ENCODE measurements around the gene ACAD10.

The ACAD10 gene

DNA sequence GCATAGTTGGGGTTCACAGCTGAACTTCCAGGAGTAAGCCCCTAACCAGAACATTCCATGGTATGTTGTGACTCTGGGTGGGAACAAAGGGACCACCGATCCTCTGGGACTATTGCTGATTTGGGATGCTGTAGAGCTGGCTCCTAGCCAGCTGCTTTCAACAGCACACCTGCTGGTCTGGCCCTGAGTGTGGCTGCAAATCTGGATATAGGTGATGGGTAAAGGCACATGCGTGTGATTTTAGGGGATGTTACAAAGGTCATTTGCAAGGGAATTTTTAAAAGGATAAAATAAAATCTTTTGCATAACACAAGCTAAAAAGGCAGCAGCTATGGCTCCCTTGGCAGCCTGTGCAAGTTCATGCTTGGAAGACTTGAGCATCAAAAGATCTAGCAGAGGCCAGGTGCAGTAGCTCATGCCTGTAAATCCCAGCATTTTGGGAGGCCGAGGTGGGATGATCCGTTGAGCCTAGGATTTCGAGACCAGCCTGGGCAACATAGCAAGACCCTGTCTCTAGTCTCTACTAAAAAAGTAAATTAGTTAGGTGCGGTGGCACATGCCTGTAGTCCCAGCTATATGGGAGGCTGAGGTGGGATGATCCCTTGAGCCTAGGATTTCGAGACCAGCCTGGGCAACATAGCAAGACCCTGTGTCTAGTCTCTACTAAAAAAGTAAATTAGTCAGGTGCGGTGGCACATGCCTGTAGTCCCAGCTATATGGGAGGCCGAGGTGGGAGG is 82.5 kb downstream of the ACAD10 start:
- Mint-ChIP-seq H3K36me3 (ENCODE audit: low read depth) (no peaks in the 10 kb centered on the region), H3K4me1 (peaks cover 26% of the 10 kb centered on the region), H3K4me3 (no peak overlapping the region), H3K27ac (no peak overlapping the region), H3K27me3 (peaks cover 38% of the 10 kb centered on the region), H3K9me3 (no peaks in the 10 kb centered on the region)
- ATAC-seq, result no peak
- DNase-seq, result no peak

DNA sequence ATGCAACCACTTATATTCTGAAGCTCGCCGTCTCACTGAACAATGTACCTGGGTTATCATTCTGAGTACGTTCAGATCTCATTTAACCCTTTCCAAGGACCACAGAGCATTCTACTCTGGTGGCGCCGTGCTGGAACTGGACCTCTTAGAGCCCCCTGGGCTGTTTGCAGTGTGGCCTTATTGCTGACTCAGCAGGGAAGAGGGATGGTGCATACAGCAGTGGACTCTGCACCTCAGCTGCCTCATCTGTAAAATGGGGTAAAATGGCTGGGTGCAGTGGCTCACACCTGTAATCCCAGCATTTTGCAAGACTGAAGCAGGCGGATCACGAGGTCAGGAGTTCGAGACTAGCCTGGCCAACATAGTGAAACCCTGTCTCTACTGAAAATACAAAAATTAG is 83.7 kb downstream of the ACAD10 start:
- H3K4me3 Mint-ChIP-seq, result no peak overlapping the region
- no peaks in the 10 kb centered on the region for H3K9me3 Mint-ChIP-seq
- no peak overlapping the region for H3K27ac Mint-ChIP-seq
- DNase-seq, result no peak
- no peak for ATAC-seq
- no peaks in the 10 kb centered on the region for H3K36me3 Mint-ChIP-seq (ENCODE audit: low read depth)
- H3K4me1 Mint-ChIP-seq, result peaks cover 23% of the 10 kb centered on the region
- H3K27me3 Mint-ChIP-seq, result peaks cover 28% of the 10 kb centered on the region

DNA sequence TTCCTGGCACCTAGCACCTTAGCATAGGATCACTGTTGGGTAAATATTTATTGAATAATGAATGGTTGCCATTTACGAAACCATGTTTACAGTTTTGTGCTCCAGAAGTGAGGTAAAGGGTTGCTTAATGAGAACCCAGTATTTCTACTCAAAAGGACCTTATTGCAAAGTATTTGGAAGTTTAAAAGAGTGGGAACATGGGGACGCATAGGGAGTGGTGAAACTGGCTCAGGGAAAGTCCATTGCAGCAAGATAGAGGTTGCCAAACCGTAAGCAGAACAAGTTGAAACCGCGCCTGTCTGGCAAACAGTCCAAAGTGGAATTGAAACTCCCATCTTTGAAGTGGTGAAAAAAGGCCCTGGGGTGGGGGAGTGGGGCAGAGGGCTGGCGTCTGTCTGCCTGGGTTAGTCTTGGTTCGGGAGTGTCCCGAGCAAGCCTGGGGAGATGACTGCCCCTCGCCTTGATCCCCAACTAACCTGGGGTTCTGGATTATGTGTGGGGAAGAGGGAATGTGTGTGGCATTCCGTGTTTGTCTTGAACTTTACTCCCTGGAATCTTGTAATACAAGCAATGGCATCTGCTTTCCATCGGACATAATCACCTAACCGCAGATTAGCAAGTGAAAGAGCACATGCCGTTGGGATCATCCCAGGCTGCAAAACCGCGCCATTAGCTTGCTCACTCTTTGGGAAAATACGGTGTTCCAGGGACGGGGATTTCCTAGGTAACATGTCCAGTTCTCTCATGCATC is 88.1 kb downstream of the ACAD10 start:
- no peak overlapping the region for H3K27ac Mint-ChIP-seq

DNA sequence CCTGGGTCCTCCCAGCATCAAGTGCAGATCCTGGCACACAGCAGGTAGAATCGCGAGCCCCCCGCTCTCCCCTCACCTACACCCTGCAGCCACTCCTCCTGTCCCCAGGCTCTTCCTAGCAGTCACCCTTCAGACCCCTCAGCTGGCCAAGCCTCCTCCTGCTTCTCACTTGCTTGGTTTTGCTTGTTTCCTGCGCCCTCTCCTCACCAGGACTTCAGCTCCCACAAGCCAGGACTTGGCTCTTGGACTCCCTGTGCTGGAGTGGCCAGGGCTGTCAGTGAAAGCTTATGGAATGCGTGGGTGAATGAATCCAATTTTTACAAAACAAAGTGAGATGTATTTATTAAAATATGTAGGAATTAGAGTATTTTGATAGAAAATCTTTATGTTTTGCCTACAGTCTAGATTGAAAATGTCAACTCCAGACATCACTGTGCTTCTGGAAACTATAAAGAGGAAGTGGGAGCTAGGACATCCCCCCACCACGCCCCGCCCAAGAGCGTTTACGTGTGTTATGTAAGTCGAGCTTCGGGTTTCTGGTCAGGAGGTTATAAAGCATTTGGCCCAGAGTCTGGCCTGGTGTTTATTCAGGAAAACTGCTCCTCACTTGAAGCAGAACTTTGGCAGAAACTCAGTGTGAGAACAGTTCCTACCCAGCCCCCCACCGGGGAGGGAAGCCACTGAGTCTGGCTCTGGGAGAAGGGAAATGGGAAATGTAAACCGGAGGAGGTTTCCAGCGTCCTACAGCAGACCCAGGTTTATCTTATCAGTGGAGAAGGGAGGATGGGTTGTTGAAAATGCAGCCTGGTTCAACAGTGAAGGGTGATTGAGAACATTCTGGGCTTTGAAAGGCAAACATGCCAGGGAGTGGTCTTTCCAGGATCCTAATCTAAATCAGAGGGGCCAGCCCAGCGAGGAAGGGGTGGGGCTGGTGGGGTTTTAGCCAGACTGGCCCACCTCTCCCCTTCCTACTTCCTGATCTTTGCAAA is 89.6 kb downstream of the ACAD10 start:
- Mint-ChIP-seq H3K4me3 (no peak overlapping the region), H3K9me3 (no peaks in the 10 kb centered on the region), H3K27ac (peak overlapping the region; percentile 27)

More for the DNA sequence above, 88.1 kb downstream of the ACAD10 start:
- no peaks in the 10 kb centered on the region for H3K9me3 Mint-ChIP-seq
- H3K27me3 Mint-ChIP-seq, result peaks cover 10% of the 10 kb centered on the region
- H3K4me1 Mint-ChIP-seq, result peaks cover 15% of the 10 kb centered on the region
- H3K4me3 Mint-ChIP-seq, result no peak overlapping the region
- ATAC-seq (peak; percentile 10), DNase-seq (no peak)
- H3K36me3 Mint-ChIP-seq (ENCODE audit: low read depth), result no peaks in the 10 kb centered on the region

DNA sequence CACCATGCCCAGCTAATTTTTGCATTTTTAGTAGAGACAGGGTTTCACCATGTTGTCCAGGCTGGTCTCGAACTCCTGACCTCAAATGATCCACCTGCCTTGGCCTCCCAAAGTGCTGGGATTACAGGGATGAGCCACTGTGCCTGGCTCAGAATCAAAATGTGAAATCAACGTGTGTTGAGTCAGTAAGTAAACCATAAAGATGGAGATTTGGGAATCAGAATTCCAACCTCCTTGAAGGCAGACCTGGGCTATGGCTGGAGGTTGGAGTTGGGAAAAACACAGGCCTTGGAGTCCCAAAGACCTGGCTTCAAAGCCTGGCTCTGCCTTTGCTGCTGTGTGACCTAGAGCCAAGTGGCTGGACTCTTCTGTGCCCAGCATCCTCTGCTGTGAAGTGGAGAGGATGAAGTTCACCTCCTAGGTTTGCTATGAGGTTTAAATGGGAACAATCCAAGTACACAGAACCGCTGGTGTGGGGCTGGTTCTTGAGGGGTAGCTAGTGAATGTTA is 91.0 kb downstream of the ACAD10 start:
- no peaks in the 10 kb centered on the region for H3K36me3 Mint-ChIP-seq (ENCODE audit: low read depth)
- ATAC-seq, result no peak
- H3K27me3 Mint-ChIP-seq, result no peaks in the 10 kb centered on the region
- DNase-seq, result no peak
- peaks cover 15% of the 10 kb centered on the region for H3K4me1 Mint-ChIP-seq
- no peaks in the 10 kb centered on the region for H3K9me3 Mint-ChIP-seq
- no peak overlapping the region for H3K27ac Mint-ChIP-seq
- H3K4me3 Mint-ChIP-seq, result no peak overlapping the region

More for the DNA sequence above, 89.6 kb downstream of the ACAD10 start:
- no peak for ATAC-seq
- Mint-ChIP-seq H3K36me3 (ENCODE audit: low read depth) (no peaks in the 10 kb centered on the region), H3K27me3 (no peaks in the 10 kb centered on the region), H3K4me1 (peaks cover 15% of the 10 kb centered on the region)
- DNase-seq, result peak; percentile 25

DNA sequence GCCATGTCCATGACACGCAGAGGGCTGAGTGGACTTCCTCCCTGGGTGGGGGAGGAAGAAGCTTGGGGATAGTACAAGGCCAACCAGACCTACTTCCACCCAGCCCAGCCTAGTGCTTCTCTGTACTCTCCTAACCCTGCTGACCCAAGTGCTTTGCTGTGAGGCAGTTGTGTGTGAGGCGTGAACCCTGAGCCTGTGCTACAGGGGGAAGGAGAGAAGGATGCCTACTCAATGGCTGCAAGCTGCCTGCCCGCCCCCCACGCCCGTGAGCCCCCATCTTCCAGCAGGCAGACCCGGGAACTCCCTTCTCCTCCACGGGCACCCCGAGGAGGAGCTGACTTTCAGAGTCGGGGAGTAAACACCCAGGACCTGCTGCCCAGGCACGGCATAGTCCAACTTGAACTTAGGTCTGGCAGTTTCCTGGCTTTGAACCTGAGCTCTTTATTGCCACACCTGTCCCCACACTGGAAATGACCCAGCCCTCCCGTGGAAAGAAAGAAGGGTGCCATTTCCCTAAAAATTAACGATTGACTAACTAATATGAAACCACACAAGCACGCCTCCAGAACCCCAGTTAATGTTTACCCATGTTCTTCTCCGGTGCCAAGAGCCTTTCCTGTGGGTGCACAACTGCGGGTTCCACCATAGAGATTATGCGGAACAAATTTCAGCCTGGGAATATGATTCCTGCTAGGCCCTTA is 91.6 kb downstream of the ACAD10 start:
- Mint-ChIP-seq H3K9me3 (no peaks in the 10 kb centered on the region), H3K36me3 (ENCODE audit: low read depth) (no peaks in the 10 kb centered on the region), H3K4me1 (peaks cover 15% of the 10 kb centered on the region), H3K27ac (no peak overlapping the region), H3K27me3 (no peaks in the 10 kb centered on the region), H3K4me3 (no peak overlapping the region)
- no peak for DNase-seq
- ATAC-seq, result no peak

DNA sequence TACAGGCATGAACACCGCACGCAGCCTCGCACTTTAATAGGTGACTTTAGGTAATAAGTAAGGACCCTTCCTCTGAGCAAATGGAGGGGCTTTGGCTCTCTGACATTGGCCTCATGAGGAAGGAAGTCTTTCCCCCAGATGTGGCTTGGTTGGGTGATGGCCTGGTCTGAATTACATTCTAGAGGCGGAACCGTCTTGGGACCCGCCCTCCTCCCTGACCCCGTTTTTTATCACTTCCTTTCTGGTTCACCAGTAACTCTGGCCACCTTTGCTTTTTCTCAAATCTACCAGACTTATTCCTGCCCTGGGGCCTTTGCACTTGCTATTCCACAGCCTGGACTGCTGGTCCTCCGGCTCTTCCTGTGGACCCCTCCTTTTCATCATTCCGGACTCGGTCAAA is 94.3 kb downstream of the ACAD10 start:
- DNase-seq (no peak), ATAC-seq (no peak)
- Mint-ChIP-seq H3K4me1 (peaks cover 11% of the 10 kb centered on the region), H3K27me3 (no peaks in the 10 kb centered on the region), H3K4me3 (no peak overlapping the region), H3K9me3 (no peaks in the 10 kb centered on the region), H3K27ac (no peak overlapping the region), H3K36me3 (ENCODE audit: low read depth) (no peaks in the 10 kb centered on the region)

DNA sequence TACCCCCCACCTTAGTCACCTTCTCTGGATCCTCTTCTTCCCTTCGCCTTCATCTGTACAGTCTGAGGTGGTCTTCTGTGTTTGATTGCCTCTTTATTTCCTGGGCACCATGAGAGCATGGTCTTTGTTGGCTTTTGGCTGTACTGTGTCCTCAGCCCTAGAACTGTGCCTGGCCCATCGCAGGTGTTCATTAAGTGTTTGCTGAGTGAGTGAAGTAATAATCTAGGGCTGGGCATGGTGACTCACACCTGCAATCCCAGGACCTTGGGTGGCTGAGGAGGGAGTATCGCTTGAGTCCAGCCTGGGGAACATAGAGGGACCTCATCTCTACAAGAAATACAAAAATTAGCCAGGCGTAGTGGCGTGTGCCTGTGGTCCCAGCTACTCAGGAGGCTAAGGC is 94.8 kb downstream of the ACAD10 start:
- H3K9me3 Mint-ChIP-seq, result no peaks in the 10 kb centered on the region
- H3K27me3 Mint-ChIP-seq, result no peaks in the 10 kb centered on the region
- ATAC-seq, result no peak
- peaks cover 6% of the 10 kb centered on the region for H3K4me1 Mint-ChIP-seq
- H3K4me3 Mint-ChIP-seq, result no peak overlapping the region
- no peaks in the 10 kb centered on the region for H3K36me3 Mint-ChIP-seq (ENCODE audit: low read depth)
- no peak for DNase-seq
- no peak overlapping the region for H3K27ac Mint-ChIP-seq

DNA sequence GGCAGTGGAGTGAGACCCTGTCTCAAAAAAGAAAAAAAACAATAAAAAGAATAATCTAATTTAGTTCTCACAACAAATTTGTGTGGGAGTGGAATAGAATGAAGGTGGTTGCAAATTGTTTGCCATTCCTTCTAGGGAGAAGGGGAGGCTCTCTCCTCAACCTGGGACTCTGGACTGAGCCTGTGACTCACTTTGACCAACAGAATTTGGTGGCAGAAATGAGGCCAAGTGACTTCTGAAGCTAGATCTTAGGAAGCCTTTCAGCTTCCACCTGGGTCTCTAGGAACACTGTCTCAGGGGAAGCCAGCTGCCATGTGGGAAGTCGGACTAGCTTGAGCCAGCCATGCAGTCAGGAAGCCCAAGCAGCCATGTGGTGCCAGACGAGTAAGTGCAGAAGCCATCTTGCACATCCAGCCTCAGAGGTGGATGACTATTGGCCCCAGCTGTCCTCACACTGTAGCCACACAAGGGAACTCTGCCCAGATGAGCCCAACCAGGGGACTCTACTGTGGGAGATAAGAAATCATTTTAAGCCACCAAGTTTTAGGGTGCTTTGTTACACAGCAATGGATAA is 95.3 kb downstream of the ACAD10 start:
- H3K27me3 Mint-ChIP-seq, result no peaks in the 10 kb centered on the region
- no peak overlapping the region for H3K27ac Mint-ChIP-seq
- peaks cover under 1% of the 10 kb centered on the region for H3K4me1 Mint-ChIP-seq
- no peaks in the 10 kb centered on the region for H3K9me3 Mint-ChIP-seq
- H3K36me3 Mint-ChIP-seq (ENCODE audit: low read depth), result no peaks in the 10 kb centered on the region
- no peak overlapping the region for H3K4me3 Mint-ChIP-seq
- no peak for DNase-seq
- no peak for ATAC-seq

DNA sequence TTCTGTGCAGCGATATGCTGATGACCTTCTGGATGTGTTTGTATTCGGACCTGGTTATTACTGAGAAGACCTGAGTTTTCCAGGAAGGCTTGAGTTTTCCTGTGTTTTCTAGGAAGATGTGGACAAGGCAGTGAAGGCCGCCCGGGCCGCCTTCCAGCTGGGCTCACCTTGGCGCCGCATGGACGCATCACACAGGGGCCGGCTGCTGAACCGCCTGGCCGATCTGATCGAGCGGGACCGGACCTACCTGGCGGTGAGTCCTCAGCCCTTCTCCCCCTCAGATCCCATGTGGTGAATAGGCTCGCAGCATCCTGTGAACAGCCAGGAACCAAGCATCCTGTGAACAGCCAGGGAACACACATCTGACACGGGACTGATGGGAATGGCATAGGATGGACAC is 97.2 kb downstream of the ACAD10 start:
- no peaks in the 10 kb centered on the region for H3K27me3 Mint-ChIP-seq
- H3K27ac Mint-ChIP-seq, result no peak overlapping the region
- no peaks in the 10 kb centered on the region for H3K9me3 Mint-ChIP-seq
- DNase-seq, result no peak
- no peak overlapping the region for H3K4me3 Mint-ChIP-seq
- H3K4me1 Mint-ChIP-seq, result no peaks in the 10 kb centered on the region
- no peaks in the 10 kb centered on the region for H3K36me3 Mint-ChIP-seq (ENCODE audit: low read depth)
- ATAC-seq, result no peak

DNA sequence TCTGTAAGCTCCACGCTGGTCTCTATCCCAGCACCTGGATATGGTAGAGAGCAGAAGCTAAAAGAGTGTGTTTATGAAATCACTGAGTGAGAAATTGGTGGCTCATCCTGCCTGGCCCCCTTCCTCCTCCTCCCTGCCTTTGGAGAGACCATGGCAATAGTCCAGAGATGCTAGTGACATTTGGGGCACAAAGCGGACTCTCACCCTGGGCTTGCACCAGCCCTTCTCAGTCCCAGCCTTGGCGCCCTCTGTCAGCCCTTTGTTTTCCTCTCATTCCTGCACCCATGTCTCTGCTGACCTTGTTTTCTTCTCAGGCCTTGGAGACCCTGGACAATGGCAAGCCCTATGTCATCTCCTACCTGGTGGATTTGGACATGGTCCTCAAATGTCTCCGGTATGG is 99.1 kb downstream of the ACAD10 start:
- ATAC-seq (no peak), DNase-seq (no peak)
- Mint-ChIP-seq H3K27ac (no peak overlapping the region), H3K9me3 (no peaks in the 10 kb centered on the region), H3K4me3 (no peak overlapping the region), H3K36me3 (ENCODE audit: low read depth) (no peaks in the 10 kb centered on the region), H3K27me3 (no peaks in the 10 kb centered on the region), H3K4me1 (no peaks in the 10 kb centered on the region)

DNA sequence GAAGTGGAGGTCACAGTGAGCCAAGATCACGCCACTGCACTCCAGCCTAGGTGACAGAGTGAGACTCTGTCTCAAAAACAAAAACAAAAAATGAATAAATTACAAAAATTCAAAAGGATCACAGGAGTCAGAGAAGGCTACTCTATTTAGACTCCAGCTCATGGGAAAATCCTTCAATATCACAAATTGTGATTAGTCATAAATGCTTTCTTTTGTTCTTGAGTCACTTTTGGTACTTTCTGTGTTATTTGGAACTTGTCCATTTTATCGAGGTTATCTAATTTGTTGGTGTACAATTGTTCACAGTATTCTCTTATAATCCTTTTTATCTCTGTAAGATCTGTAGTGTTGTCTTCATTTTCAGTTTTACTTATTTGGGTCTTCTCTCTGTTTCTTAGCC is 99.8 kb downstream of the ACAD10 start:
- Mint-ChIP-seq H3K27me3 (no peaks in the 10 kb centered on the region), H3K4me1 (no peaks in the 10 kb centered on the region), H3K27ac (no peak overlapping the region), H3K4me3 (no peak overlapping the region), H3K36me3 (ENCODE audit: low read depth) (no peaks in the 10 kb centered on the region), H3K9me3 (no peaks in the 10 kb centered on the region)
- ATAC-seq, result no peak
- DNase-seq, result no peak

DNA sequence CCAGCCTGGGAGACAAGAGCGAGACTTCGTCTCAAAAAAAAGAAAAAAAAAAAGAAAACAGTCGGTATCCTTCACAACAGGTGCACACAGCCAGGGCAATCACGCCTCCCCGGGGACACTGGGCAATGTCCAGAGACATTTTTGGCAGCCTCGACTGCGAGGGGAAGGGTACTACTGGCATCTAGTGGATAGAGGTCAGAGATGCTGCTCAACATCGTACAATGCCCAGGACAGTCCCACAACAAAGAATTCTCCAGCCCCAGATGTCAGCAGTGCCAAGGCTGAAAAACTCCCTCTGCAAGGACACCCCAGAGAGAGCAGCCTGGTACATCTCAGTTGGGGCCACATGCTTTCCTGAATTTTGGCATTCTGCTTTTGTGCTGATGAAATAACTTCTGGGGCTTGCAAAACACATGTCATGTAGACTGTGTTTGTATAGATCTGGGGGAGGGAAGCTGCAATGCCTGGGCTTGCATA is 102.4 kb downstream of the ACAD10 start:
- Mint-ChIP-seq H3K27ac (no peak overlapping the region), H3K4me1 (no peaks in the 10 kb centered on the region), H3K27me3 (no peaks in the 10 kb centered on the region), H3K4me3 (no peak overlapping the region), H3K9me3 (no peaks in the 10 kb centered on the region), H3K36me3 (ENCODE audit: low read depth) (no peaks in the 10 kb centered on the region)
- DNase-seq (no peak), ATAC-seq (no peak)
